Lung microvascular endothelial cell (primary cell): ENCODE data around the gene ADM2. TPM values are rescaled to one million over a fixed set of nuclear protein-coding genes. Genes with fewer than 3 reads are reported as not detected.

Experiments
- DNase-seq, 2 donors: peaks; one replicate each; pipeline versions ENCODE4 v3.0.0 to v3.0.0-alpha.2; 2010; ENCODE audit warnings: low read depth in 2 of 2
- total RNA-seq: library from RNA; depleted of rRNA; stranded (reverse); fragments of >200 nt; gene quantifications from 2 replicates; pipeline ENCODE4 v1.2.1, GENCODE V29; 2014

ADM2 gene
- total RNA-seq, 1 donor from 2014 or later = 0.99 TPM

- DNase-seq = no peak
Measured at GRCh38 chr22:50467341-50467740, 14.0 kb upstream of the ADM2 start.

GRCh38 chr22:50467773-50468440 is 13.4 kb upstream of the ADM2 start:
- no peak for DNase-seq

GRCh38 chr22:50468626-50469025 is 12.7 kb upstream of the ADM2 start:
- DNase-seq = no peak

DNA sequence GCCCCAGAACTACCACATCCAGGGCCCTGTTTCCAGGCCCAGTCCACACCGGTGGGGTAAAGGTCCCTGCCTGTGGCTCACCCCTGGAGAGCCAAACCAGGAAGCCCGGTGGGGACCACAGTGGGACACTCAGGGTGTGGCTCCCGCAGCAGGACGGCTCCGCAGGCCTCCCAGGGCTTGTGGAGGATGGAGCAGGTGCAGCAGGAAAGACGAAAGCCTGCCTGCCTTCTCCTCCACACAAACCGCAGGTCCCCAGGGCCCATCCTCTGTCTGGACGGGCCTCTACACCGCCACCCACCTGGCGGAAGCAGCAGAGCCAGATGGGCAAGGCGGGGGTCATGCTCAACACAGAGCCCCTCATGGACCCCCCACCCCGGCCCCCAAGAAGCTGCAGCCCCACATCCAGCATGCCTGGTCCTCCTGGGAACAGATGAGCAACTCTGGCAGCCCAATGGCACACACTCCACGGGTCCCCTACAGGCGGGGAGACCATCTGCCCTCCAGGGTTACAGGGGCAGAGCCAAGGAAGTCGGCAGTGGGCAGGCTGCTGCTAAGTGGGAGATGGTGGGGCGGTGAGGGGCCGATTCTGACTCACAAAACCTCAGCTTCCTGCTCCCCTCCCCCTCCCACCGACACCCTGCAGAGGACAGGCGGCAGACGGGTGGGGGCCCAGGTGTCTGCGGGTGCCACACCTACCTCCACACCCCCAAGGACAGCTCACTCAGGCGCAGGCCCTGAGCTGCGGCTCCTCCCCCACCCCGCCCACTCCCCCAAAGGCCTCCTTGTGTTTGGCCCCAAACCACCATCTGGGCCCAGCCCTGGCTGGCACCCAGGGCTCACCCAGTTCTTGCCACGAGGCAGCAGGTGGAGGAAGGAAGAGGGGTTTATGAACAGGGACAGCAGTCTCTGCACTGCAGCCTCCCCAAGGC is 11.7 kb upstream of the ADM2 start:
- peak in 1 of 2 donors; percentile 50 for DNase-seq

DNA sequence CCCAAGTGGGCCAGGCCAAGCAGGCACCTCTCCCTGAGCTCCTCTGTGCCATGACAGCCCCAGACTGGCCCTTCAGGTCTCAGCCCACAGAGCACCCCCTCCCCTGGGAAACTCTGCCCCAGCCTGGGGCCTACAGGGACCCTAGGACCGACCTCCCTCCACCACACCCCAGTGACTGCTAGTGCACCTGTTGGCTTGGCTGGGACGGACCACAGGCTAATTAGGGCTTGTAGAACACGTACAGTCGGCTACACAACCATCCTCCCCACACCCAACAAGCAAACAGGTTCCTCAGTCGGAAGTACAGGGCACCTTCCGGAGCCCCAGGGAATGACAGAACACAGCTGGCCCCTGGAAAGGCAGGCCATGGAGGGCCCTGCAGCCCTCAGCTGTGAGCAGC is 10.9 kb upstream of the ADM2 start:
- DNase-seq = no peak

DNA sequence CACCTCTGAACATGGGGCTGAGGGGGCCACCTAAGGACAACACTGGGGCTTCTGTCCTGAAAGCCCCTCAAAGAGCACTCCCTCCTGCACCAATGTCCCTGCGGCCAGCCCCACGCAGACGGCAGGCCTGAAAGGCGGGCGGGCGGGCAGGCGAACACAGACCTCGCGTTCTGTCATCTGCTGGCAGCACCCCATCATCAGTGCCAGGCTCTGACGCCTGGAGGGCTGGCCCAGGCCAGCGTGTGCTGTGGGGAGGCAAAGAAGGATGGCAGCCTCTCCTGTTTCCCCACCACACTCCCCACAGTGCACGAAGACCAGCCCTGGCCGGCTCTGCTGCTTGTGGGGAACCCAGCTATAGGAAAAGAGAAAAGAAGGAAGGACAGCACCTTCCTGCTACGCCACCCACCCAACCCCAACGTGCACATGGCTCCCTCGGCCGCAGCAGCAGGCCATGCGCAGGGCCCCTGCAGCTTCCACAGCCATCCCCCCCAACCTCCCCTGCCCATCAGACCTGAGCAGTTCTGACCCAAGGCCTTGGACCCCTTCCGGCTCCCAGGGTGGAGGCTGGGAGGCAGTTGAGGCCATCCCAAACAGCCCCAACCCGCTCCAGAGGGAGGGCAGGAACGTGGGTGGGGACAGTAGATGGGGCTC is 10.0 kb upstream of the ADM2 start:
- no peak for DNase-seq

GRCh38 chr22:50471962-50472361 is 9.4 kb upstream of the ADM2 start:
- no peak for DNase-seq

DNA sequence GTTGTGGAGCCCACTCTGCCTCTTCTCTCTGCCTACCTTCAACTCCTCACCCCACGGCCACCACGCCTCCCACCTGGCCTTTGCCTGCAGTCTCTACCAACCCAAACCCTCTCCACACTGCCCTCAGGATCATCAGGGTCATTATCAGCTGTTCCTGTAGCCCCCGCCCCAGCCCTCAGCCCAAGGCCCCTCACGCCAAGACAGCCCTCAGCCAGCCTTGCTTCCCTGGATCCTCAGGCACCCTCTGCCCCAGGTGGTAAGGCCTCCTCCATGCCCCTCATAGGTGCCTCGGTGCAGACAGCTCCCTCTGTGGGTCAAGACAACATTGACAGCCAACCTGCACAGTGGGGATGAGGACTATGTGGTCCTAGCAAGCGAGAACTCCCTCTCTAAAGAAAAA is 8.3 kb upstream of the ADM2 start:
- DNase-seq = peak; percentile 20 to 24

DNA sequence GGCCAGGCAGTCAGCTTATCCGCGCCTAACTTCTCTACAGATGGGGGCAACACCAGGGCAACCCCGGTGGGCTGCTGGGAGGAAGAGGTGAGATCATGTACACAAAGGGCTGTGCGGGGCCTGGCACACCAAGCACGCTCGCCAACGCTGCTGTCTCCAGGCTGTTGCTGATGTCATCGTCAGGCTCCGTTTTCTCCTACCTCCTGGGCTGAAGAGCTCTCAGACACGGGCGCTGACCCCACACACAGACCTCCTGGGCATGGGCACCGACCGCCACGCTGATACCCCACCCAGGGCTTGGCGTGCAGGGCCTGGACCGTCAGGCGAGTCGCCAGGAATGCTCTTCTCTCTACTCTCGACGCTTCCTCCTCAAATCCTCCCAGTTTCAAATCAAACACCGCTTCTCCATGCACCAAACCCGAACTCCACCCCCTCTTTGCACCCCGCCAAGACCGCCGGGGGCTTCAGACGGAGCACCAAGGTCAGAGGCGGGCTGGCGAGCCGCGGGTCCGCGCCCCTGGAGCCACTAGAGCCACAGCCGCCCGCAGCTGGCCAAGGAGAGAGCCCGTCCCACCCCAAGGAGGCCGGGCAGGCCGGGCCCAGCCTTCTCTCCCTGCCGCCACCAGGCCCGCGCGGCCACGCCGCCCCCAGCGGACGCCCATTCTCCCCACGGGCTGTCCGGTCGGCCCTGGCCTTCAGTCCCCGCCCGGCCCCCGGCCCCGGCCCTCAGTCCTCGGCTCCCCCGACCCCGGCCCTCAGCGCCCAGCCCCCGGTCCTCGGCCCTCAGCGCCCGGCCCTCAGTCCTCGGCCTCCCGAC is 7.3 kb upstream of the ADM2 start:
- DNase-seq = peak; percentile 45 to 66

GRCh38 chr22:50474710-50475651 is 6.4 kb upstream of the ADM2 start, which contains the start of gene SBF1:
SBF1 (minus strand) TSS chr22:50475035; CDS start chr22:50474840, 195 bp downstream.
- DNase-seq = peak; percentile 91 to 94

DNA sequence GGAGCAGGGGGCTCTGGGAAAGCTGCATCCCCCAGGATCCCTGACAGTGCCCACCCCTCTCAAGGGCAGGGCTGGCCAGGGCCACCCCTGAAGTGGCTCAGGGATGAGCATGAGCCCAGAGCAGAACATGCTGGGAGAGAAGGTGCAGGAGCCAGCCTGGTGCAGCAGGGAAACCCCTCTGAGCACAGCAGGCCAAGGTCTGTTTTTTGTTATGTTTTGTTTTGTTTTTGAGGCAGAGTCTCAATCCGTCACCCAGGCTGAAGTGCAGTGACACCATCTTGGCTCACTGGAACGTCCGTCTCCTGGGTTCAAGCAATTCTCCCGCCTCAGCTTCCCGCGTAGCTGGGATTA is 5.7 kb upstream of the ADM2 start:
- no peak for DNase-seq

- no peak for DNase-seq
Measured at GRCh38 chr22:50476868-50477267, 4.5 kb upstream of the ADM2 start.

GRCh38 chr22:50477923-50478322 is 3.4 kb upstream of the ADM2 start:
- DNase-seq = no peak

DNA sequence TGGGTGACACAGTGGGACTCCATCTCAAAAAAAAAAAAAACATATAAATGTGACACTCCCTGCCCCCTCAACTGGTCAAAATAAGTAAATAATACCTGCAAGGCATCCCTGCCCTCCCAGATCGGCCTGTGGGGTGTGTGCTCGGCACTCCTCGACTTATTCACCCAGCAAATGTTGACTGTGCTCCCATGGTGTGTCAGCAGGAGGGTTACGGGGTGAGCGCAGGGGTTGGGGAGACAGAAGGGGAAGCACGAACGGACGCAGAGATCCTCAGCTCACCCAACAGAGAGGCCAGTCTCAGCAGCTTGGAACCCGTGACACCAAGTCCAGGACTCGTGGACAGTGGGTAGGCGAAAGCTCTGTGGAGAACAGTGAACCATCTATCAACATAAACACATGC is 1.6 kb upstream of the ADM2 start:
- DNase-seq = no peak

GRCh38 chr22:50481045-50481439 is 301 bp upstream of the ADM2 start:
- DNase-seq = no peak

DNA sequence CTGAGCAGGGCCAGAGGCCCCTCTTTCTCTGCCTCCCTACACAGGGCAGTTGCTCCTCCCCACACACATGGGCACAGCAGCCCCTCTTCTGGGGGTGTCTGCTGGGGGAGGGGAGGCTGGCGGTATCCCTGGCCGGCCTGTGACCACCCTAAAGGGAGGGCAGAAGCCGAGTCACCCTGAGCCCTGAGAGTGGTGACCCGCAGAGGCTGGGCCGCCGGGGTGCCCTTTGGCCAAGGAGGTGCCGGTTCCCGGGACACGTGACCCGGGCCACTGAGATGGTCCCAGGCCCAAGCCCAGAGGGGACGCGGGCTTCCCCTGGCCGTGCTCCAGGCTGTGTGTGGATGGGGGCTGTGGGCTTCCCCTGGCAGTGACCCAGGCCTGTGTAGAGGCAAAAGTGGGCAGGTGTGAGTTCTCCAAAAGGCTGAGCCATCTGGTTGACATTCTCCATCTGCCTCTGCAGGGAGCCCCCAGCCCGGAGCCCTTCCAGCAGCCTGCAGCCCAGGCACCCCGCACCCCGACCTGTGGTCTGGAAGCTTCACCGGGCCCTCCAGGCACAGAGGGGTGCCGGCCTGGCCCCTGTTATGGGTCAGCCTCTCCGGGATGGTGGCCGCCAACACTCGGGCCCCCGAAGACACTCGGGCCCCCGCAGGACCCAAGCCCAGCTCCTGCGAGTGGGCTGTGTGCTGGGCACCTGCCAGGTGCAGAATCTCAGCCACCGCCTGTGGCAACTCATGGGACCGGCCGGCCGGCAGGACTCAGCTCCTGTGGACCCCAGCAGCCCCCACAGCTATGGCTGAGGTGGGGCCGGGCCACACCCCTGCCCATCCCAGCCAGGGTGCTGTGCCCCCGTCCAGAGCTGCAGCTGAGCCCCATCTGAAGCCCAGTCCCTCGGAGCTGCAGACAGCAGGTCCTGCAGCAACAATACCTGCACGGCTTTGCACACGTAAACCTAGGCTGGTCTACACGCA is 1.0 kb downstream of the ADM2 start:
- peak in 1 of 2 donors; percentile 23 for DNase-seq

DNA sequence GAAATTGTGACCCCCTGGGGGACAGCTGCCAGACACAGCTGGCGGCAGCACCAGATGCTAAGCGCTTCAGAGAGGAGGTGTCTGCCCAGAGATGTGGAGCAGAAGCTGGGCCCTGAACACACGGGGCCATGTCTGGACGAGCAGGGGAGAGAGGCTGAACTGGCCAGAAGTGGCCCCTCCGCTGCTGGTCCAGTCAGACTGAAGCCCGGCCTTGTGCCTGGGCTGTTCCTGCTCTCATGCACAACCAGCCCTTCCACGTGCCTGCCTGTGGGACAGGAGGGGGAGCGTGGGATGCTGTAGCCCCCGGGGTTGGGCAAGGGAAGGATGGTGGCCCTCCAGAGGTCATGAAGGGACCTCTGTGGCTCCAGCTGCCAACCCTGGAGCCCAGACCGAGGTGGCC is 1.8 kb downstream of the ADM2 start:
- no peak for DNase-seq

- DNase-seq = no peak
Measured at GRCh38 chr22:50483556-50483955, 2.2 kb downstream of the ADM2 start.
